GM12872 (cell line): ENCODE data around the gene CLDN11.
A peak's percentile ranks its signal among the peaks of the same experiment; 100 is the strongest.

Source experiments
- CTCF ChIP-seq: IDR thresholded peaks from 3 replicates; pipeline ENCODE4 v1.5.1; 2011; ENCODE audit warnings: low read depth, mild to moderate bottlenecking, low read length, moderate library complexity; ENCODE audit not compliant: insufficient read depth

The CLDN11 gene

GRCh38 chr3:170397685-170398084 is 21.0 kb upstream of the CLDN11 start:
- TF ChIP-seq CTCF, result no peak

GRCh38 chr3:170405101-170405500 is 13.6 kb upstream of the CLDN11 start:
- no peak for TF ChIP-seq CTCF

- peak; percentile 56 for TF ChIP-seq CTCF
Measured at GRCh38 chr3:170410428-170411029, 8.1 kb upstream of the CLDN11 start.

- TF ChIP-seq CTCF, result no peak
Measured at GRCh38 chr3:170413291-170413690, 5.4 kb upstream of the CLDN11 start.

- TF ChIP-seq CTCF, result peak; percentile 99
Measured at GRCh38 chr3:170414202-170414663, 4.4 kb upstream of the CLDN11 start.

GRCh38 chr3:170417090-170417489 is 1.6 kb upstream of the CLDN11 start:
- no peak for TF ChIP-seq CTCF

GRCh38 chr3:170419557-170420087 is 954 bp downstream of the CLDN11 start:
- no peak for TF ChIP-seq CTCF
